ENCODE data around the gene APOBEC2.

- TF ChIP-seq CTCF (optimal IDR thresholded peaks at IDR 0.05 in 1 of 3, IDR thresholded peaks at IDR 0.05 in 1 of 3, conservative IDR thresholded peaks at IDR 0.05 in 1 of 3; ENCODE audit: extremely low read depth in 1 of 3, insufficient read depth in 2 of 3, low read length in 3 of 3) (no peak), EZH2 (IDR thresholded peaks at IDR 0.05; ENCODE audit: low read length) (no peak)
Observed at GRCh38 chr6:41032830-41033229, 20.2 kb upstream of the APOBEC2 start.
